ENCODE results near the gene ARL15. TPM values are rescaled to one million over a fixed set of nuclear protein-coding genes. Genes with fewer than 3 reads are reported as not detected.

The ARL15 gene
- total and polyA plus RNA-seq, 2 of the 4 experiments (the other 2 are of a cell fraction): 7.3 to 19.2 TPM

- intact Hi-C loops (cut with micrococcal nuclease) (no loop called here), dilution Hi-C loops (cut with HindIII; ENCODE audit: low sequenced_read_pairs, unreplicated experiment) (no loop called here), in situ Hi-C loops (cut with MboI; ENCODE audit: low sequenced_read_pairs) (no loop called here)
- no peak overlapping the region for H4K91ac ChIP-seq (ENCODE audit: insufficient read depth, low read depth, low read length)
- H3K9me3 ChIP-seq (ENCODE audit: control insufficient read depth, insufficient read depth, low read length): no peaks in the 10 kb centered on the region
- H3K4ac ChIP-seq (ENCODE audit: low read depth, low read length): no peak overlapping the region
- H3K36me3 ChIP-seq (ENCODE audit: control insufficient read depth, insufficient read depth, low read length): no peaks in the 10 kb centered on the region
- no peak overlapping the region for H3K4me3 ChIP-seq (ENCODE audit: insufficient read depth, low read depth, low read length)
- WGBS, 2 experiments (ENCODE audit: extremely low coverage in 2 of 2, insufficient read length in 1 of 2): no CpG with 5 or more reads among the region's 1 CpG
- DNase-seq: no peak
- H2BK20ac ChIP-seq (ENCODE audit: low read depth, low read length): no peak overlapping the region
- H3K23ac ChIP-seq (ENCODE audit: low read depth, low read length): no peak overlapping the region
- BruUV-seq (replicated peaks): no TSS peak
- no peak overlapping the region for H3K14ac ChIP-seq (replicated peaks; ENCODE audit: low read depth, low read length)
- H2AK9ac ChIP-seq (replicated peaks; ENCODE audit: low read depth, low read length, poor library complexity): no peak overlapping the region
- no peak overlapping the region for H2BK5ac ChIP-seq (ENCODE audit: low read depth, low read length, poor library complexity, severe bottlenecking)
- H3K9ac ChIP-seq (ENCODE audit: low read depth, low read length): no peak overlapping the region
- no peaks in the 10 kb centered on the region for H4K20me1 ChIP-seq (ENCODE audit: insufficient read depth, low read length)
- no peak overlapping the region for H3K4me2 ChIP-seq (ENCODE audit: low read depth, low read length)
- H4K5ac ChIP-seq (ENCODE audit: low read depth, low read length): no peak overlapping the region
- no peak overlapping the region for H3K56ac ChIP-seq (ENCODE audit: extremely low read depth, insufficient read depth, low read length)
- no peaks in the 10 kb centered on the region for H3K4me1 ChIP-seq (ENCODE audit: control insufficient read depth, insufficient read depth, low read length)
- H2BK15ac ChIP-seq (ENCODE audit: low read depth, low read length): no peak overlapping the region
- no peak overlapping the region for H2AK5ac ChIP-seq (ENCODE audit: low read depth, low read length)
- ChIA-PET CTCF (no interaction called here), POLR2A (ENCODE audit: unreplicated experiment) (no interaction called here)
- no peak for ATAC-seq (ENCODE audit: low read depth)
- no peak overlapping the region for H2BK120ac ChIP-seq (ENCODE audit: low read depth, low read length)
- no peak overlapping the region for H3K18ac ChIP-seq (ENCODE audit: low read depth, low read length)
- no peak overlapping the region for H3K27ac ChIP-seq (ENCODE audit: insufficient read depth, low read length)
- H2AFZ ChIP-seq (replicated peaks; ENCODE audit: low read length, poor library complexity): no peak overlapping the region
- no peak for TF ChIP-seq MAFK (IDR thresholded peaks at IDR 0.05; ENCODE audit: low read depth, low read length)
- no peak for TF ChIP-seq BHLHE40 (IDR thresholded peaks at IDR 0.05; ENCODE audit: low read depth, low read length)
- no peak for TF ChIP-seq CEBPB (IDR thresholded peaks at IDR 0.05; ENCODE audit: low read depth, low read length)
- TF ChIP-seq ELK1 (IDR thresholded peaks at IDR 0.05; ENCODE audit: borderline replicate concordance, low read depth, low read length): no peak
- TF ChIP-seq RAD21 (IDR thresholded peaks at IDR 0.05; ENCODE audit: low read length): no peak
- TF ChIP-seq SMC3 (IDR thresholded peaks at IDR 0.05; ENCODE audit: low read depth, low read length): no peak
- no peak for TF ChIP-seq CHD1 (IDR thresholded peaks at IDR 0.05; ENCODE audit: low read depth, low read length)
- no peak for TF ChIP-seq FOS (IDR thresholded peaks at IDR 0.05; ENCODE audit: low read depth, low read length)
- TF ChIP-seq CTCF (conservative IDR thresholded peaks at IDR 0.05; ENCODE audit: low read depth, low read length): no peak
- no peak for TF ChIP-seq USF2 (IDR thresholded peaks at IDR 0.05; ENCODE audit: low read depth, low read length)
- TF ChIP-seq RCOR1 (IDR thresholded peaks at IDR 0.05; ENCODE audit: insufficient replicate concordance, low read length): no peak
- no peak for TF ChIP-seq MAZ (IDR thresholded peaks at IDR 0.05; ENCODE audit: borderline replicate concordance, low read depth, low read length)
- no peak for TF ChIP-seq POLR2A (IDR thresholded peaks at IDR 0.05; ENCODE audit: low read depth, low read length)
- TF ChIP-seq RFX5 (IDR thresholded peaks at IDR 0.05; ENCODE audit: low read depth, low read length): no peak
- H4K8ac ChIP-seq (ENCODE audit: low read depth in 2 of 2, low read length in 2 of 2): no peak overlapping the region
- no peaks in the 10 kb centered on the region for H3K27me3 ChIP-seq (ENCODE audit: control insufficient read depth, insufficient read depth, low read length)
- no peaks in the 10 kb centered on the region for H3K9me1 ChIP-seq (ENCODE audit: insufficient read depth, low read length)
- H3K79me1 ChIP-seq (ENCODE audit: low read depth in 1 of 2, low read length in 2 of 2): no peaks in the 10 kb centered on the region
These were observed 163.5 kb downstream of the ARL15 start for GRCh38 chr5:54146916-54147315.
